Mesothelial cell of epicardium (in vitro differentiated cells): ENCODE data around the gene PCDHGA12. TPM values are rescaled to one million over a fixed set of nuclear protein-coding genes. Genes with fewer than 3 reads are reported as not detected.
"Not testable (repeated sequence)": the region's sequence is repeated elsewhere in the genome, so short reads cannot be mapped to it uniquely, and the experiment has no call there.

ENCODE experiments used
- DNase-seq, 2 experiments: peaks; one replicate each; pipeline ENCODE4 v3.0.0; 2021; ENCODE audit warnings: low spot score in 2 of 2; ENCODE audit not compliant: unreplicated experiment in 2 of 2
- H3K27ac Mint-ChIP-seq: 2 replicates; pipeline ENCODE4 v1.8.0; 2021; ENCODE audit warnings: mixed read lengths
- H3K27me3 Mint-ChIP-seq: 2 replicates; pipeline ENCODE4 v1.8.0; 2021; ENCODE audit warnings: low read depth, mixed read lengths
- H3K36me3 Mint-ChIP-seq: 2 replicates; pipeline ENCODE4 v1.8.0; 2021; ENCODE audit warnings: mixed read lengths
- H3K4me1 Mint-ChIP-seq: 2 replicates; pipeline ENCODE4 v1.8.0; 2021; ENCODE audit warnings: mixed read lengths
- H3K4me3 Mint-ChIP-seq: 2 replicates; pipeline ENCODE4 v1.8.0; 2021; ENCODE audit warnings: mild to moderate bottlenecking, moderate library complexity, mixed read lengths
- H3K9me3 Mint-ChIP-seq: 2 replicates; pipeline ENCODE4 v1.8.0; 2021; ENCODE audit warnings: mixed read lengths
- CTCF ChIP-seq: fragments of 200-600 bp; sonication (generic); IDR thresholded peaks from one replicate; pipeline ENCODE4 v1.5.0; 2021; ENCODE audit warnings: antibody characterized with exemption; ENCODE audit not compliant: unreplicated experiment
- total RNA-seq: library from RNA; stranded (reverse); gene quantifications from 3 replicates; pipeline ENCODE4 v1.2.1, GENCODE V29; 2021

The PCDHGA12 gene
- total RNA-seq, 1 donor from 2014 or later: 5.2 TPM

GRCh38 chr5:141427783-141428426 lies 2.4 kb upstream of the PCDHGA12 start:
- Mint-ChIP-seq H3K27me3 (no peaks in the 10 kb centered on the region), H3K27ac (no peak overlapping the region), H3K36me3 (peaks cover 69% of the 10 kb centered on the region), H3K9me3 (peaks cover 61% of the 10 kb centered on the region), H3K4me3 (no peak overlapping the region), H3K4me1 (no peaks in the 10 kb centered on the region)
- TF ChIP-seq CTCF: no peak
- no peak for DNase-seq

- peaks cover 65% of the 10 kb centered on the region for H3K36me3 Mint-ChIP-seq
These were observed 979 bp downstream of the PCDHGA12 start for GRCh38 chr5:141431286-141431685.

GRCh38 chr5:141432308-141432707 lies 2.0 kb downstream of the PCDHGA12 start:
- H3K27me3 Mint-ChIP-seq, DNase-seq, H3K4me1 Mint-ChIP-seq, H3K4me3 Mint-ChIP-seq, H3K27ac Mint-ChIP-seq: not testable (repeated sequence)
- Mint-ChIP-seq H3K36me3 (peaks cover 65% of the 10 kb centered on the region), H3K9me3 (peaks cover 58% of the 10 kb centered on the region)

More at GRCh38 chr5:141431286-141431685, 979 bp downstream of the PCDHGA12 start:
- Mint-ChIP-seq H3K9me3 (peaks cover 56% of the 10 kb centered on the region), H3K4me1 (no peaks in the 10 kb centered on the region), H3K4me3 (no peak overlapping the region), H3K27ac (no peak overlapping the region), H3K27me3 (no peaks in the 10 kb centered on the region)
- no peak for TF ChIP-seq CTCF
- no peak for DNase-seq

- DNase-seq, H3K4me1 Mint-ChIP-seq, H3K27ac Mint-ChIP-seq, H3K27me3 Mint-ChIP-seq, H3K4me3 Mint-ChIP-seq: not testable (repeated sequence)
- Mint-ChIP-seq H3K36me3 (peaks cover 65% of the 10 kb centered on the region), H3K9me3 (peaks cover 60% of the 10 kb centered on the region)
These were observed 2.4 kb downstream of the PCDHGA12 start for GRCh38 chr5:141432726-141433125.

GRCh38 chr5:141434006-141434405 lies 3.7 kb downstream of the PCDHGA12 start:
- TF ChIP-seq CTCF: no peak
- Mint-ChIP-seq H3K36me3 (peaks cover 62% of the 10 kb centered on the region), H3K27me3 (no peaks in the 10 kb centered on the region), H3K4me3 (no peak overlapping the region), H3K9me3 (peaks cover 60% of the 10 kb centered on the region), H3K27ac (no peak overlapping the region), H3K4me1 (no peaks in the 10 kb centered on the region)
- DNase-seq: no peak

GRCh38 chr5:141437221-141437620 lies 6.9 kb downstream of the PCDHGA12 start:
- H3K27ac Mint-ChIP-seq: no peak overlapping the region
- H3K36me3 Mint-ChIP-seq: peaks cover 73% of the 10 kb centered on the region
- H3K4me3 Mint-ChIP-seq: no peak overlapping the region
- TF ChIP-seq CTCF: no peak
- DNase-seq: no peak
- H3K4me1 Mint-ChIP-seq: no peaks in the 10 kb centered on the region
- H3K9me3 Mint-ChIP-seq: peaks cover 67% of the 10 kb centered on the region
- no peaks in the 10 kb centered on the region for H3K27me3 Mint-ChIP-seq
